Fibroblast of pulmonary artery (primary cell): Measurements from ENCODE around the gene FOXN3.
A peak's percentile ranks its signal among the peaks of the same experiment; 100 is the strongest.
"Not testable (repeated sequence)": the region's sequence is repeated elsewhere in the genome, so short reads cannot be mapped to it uniquely, and the experiment has no call there.

ENCODE experiments used
- DNase-seq: peaks from one replicate; pipeline ENCODE4 v3.0.0-alpha.2; 2010; ENCODE audit warnings: low read depth
- H3K4me3 ChIP-seq: replicated peaks from 2 replicates; pipeline ENCODE4 v1.5.1; 2011; ENCODE audit warnings: low read depth, mild to moderate bottlenecking, control low read depth, low read length, moderate library complexity
- CTCF ChIP-seq: IDR thresholded peaks from 2 replicates; pipeline ENCODE4 v1.5.1; 2011; ENCODE audit warnings: mild to moderate bottlenecking, control low read depth, low read length, inconsistent platforms; ENCODE audit errors: missing control alignments

FOXN3 gene

GRCh38 chr14:89252887-89253532 lies 164.0 kb downstream of the FOXN3 start:
- DNase-seq, result peak; percentile 17
- no peak overlapping the region for H3K4me3 ChIP-seq
- TF ChIP-seq CTCF, result no peak

GRCh38 chr14:89251061-89251460 lies 166.0 kb downstream of the FOXN3 start:
- TF ChIP-seq CTCF, result no peak
- peak; percentile 18 for DNase-seq
- no peak overlapping the region for H3K4me3 ChIP-seq

- not testable (repeated sequence) for DNase-seq, H3K4me3 ChIP-seq
Observed at GRCh38 chr14:89250655-89250975, 166.4 kb downstream of the FOXN3 start.

GRCh38 chr14:89249972-89250654 lies 166.9 kb downstream of the FOXN3 start:
- no peak for TF ChIP-seq CTCF
- no peak overlapping the region for H3K4me3 ChIP-seq

GRCh38 chr14:89249065-89249695 lies 167.9 kb downstream of the FOXN3 start:
- no peak for DNase-seq
- TF ChIP-seq CTCF, result no peak
- H3K4me3 ChIP-seq, result no peak overlapping the region

More at GRCh38 chr14:89249972-89250654, 166.9 kb downstream of the FOXN3 start:
- no peak for DNase-seq

GRCh38 chr14:89248411-89249064 lies 168.5 kb downstream of the FOXN3 start:
- no peak for TF ChIP-seq CTCF
- DNase-seq, result no peak
- H3K4me3 ChIP-seq, result no peak overlapping the region

GRCh38 chr14:89247457-89248122 lies 169.4 kb downstream of the FOXN3 start:
- no peak for DNase-seq
- H3K4me3 ChIP-seq, result no peak overlapping the region
- TF ChIP-seq CTCF, result no peak
